Medulla oblongata (tissue), 1 donor: ENCODE measurements around the gene CACNB2.

Experiments used
- DNase-seq: peaks from one replicate; pipeline ENCODE4 v3.0.0-alpha.2; 2015; ENCODE audit errors: extremely low spot score

The CACNB2 gene

GRCh38 chr10:18293536-18294510, 153.6 kb downstream of the CACNB2 start:
- no peak for DNase-seq

GRCh38 chr10:18294633-18295032, 154.4 kb downstream of the CACNB2 start:
- DNase-seq: no peak

- DNase-seq: no peak
Measured at GRCh38 chr10:18297659-18298058, 157.4 kb downstream of the CACNB2 start.

GRCh38 chr10:18298256-18298655, 158.0 kb downstream of the CACNB2 start:
- no peak for DNase-seq

DNA sequence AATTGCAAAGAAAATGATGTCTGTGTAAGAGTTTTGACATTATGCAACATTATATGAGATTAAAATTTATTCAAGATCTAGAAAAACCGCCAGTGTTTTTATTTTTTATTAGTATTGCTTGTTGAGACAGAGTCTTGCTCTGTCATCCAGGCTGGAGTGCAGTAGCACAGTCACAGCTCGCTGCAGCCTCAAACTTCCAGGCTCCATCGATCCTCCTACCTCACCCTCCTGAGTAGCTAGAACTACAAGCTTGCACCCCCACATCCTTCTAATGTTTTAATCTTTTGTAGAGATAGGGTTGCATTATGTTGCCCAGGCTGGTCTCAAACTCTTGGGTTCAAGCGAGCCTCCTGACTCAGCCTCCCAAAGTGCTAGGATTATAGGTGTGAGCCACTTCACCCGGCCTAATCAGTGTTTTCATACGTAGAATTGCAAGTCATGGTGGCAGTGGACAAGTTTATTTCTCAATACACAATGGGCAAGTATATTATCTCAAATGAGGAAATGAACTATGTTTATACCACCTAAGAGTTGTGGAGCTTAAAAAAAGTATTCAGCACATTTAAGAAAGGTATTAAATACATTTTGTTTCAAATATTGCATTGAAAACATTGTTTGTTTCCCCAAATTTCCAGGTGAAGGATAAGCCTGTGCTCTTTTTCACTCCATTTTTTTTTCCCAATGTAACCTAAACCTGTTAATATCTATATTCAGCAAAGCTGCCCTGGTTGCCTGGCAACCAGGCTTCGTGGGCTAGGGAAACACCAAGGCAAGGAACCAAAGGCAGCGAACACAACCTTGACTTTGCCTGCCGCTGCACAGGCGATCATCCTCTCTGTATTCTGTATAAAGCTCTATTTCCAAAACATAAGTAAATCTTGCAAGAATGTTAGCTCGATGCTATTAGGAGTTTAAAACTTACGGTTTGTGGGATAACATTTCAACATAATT, 163.9 kb downstream of the CACNB2 start:
- DNase-seq: no peak

DNA sequence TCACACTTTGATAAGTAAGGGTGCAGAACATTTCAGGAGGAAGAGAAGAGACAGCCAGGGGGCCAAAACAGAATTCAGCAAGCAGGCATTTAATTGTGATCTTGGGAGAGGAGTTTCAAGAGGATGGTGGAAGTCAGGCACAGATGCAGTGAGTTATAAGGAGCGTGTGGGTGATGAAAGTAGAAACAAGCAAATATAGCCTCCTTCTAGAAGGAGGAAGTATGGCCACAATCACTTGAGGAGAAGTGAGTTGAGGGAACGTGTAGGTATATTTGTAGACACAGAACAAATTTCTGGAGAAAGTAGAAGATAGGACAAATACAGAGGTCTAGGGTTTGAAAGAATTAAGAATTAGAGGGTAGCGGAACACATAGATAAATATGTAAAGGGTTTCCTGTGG, 165.8 kb downstream of the CACNB2 start:
- DNase-seq: no peak

- no peak for DNase-seq
Measured at GRCh38 chr10:18308600-18308999, 168.4 kb downstream of the CACNB2 start.

- no peak for DNase-seq
Measured at GRCh38 chr10:18310761-18311160, 170.5 kb downstream of the CACNB2 start.

GRCh38 chr10:18312374-18313139, 172.3 kb downstream of the CACNB2 start:
- peak; percentile 50 for DNase-seq

DNA sequence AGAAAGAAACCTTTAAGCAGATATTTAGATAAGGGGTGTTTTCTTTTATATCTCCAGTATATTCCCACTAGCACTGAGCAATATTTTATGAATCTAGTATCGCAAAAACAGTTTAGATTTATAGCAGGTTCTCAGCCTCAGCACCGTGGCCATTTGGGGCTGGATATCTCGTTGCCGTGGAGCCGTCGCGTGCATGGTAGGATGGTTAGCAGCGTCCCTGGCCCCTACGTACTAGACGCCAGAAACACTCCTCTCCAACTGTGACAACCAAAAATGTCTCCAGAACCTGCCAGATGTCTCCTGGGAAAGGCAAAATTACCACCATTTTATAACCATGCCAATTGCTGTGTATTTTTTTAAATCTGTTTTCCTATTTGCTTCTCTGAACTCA, 172.9 kb downstream of the CACNB2 start:
- DNase-seq: no peak

DNA sequence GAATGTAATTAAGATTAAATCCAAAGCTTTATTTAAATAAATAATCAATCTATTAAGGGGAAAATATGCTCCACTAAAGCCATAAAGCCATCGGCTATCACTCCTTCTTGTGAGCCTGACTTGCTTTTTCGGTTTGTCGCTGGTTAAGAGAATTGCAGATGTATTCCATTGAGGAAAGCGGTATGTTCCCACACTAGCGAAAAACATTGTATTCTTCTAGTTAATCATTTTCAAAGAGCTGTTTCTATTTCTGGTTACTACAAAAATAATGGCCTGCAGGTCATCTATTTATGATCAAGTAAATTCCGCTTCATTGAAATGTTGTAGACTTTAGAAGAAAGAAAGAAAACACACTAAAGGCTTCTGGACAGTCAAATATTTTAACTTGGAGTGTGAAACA, 173.4 kb downstream of the CACNB2 start:
- no peak for DNase-seq

GRCh38 chr10:18319628-18320027, 179.4 kb downstream of the CACNB2 start:
- no peak for DNase-seq

- DNase-seq: no peak
Measured at GRCh38 chr10:18321371-18321770, 181.1 kb downstream of the CACNB2 start.

DNA sequence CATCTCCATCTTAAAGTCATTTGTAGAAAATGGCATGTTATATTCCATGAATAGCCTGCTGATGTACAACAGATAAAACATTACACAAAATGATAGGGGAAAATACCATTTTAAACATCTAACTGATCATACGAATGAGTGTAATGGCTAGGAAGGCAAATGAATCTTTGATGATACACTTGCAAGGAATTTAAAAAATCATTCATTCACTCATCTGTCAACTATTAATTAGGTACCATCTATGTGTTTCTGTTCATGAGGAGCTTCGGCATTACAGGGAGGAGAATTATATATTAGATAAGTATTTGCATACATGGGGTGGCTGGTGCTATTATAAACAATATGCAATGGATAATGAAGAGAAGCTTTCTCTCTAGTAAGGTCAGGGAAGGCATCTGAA, 183.7 kb downstream of the CACNB2 start:
- DNase-seq: no peak

GRCh38 chr10:18325410-18325809, 185.2 kb downstream of the CACNB2 start:
- DNase-seq: no peak

- no peak for DNase-seq
Measured at GRCh38 chr10:18325889-18326531, 185.8 kb downstream of the CACNB2 start.

DNA sequence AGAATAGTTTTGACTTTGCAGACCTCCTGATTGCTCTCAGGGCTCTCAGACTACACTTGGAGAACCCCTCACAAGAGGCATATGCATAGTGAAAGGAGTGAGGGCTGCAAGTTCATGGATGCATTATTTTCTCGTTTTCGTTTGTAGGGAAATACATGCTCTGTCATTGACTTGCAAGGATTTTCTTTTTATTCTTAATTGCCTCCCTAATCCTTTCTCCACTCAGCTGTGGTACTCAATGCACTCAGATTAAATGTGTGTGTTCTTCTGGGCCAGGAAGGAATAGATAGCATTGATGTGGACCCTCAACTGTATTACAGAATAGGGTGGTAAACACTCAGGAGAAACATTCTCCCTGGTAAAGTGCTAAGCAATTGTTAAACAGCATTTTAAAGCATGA, 188.7 kb downstream of the CACNB2 start:
- DNase-seq: no peak

- DNase-seq: no peak
Measured at GRCh38 chr10:18332048-18332447, 191.8 kb downstream of the CACNB2 start.

GRCh38 chr10:18332484-18332883, 192.3 kb downstream of the CACNB2 start:
- DNase-seq: no peak

- DNase-seq: no peak
Measured at GRCh38 chr10:18333621-18334020, 193.4 kb downstream of the CACNB2 start.
